Muscle of leg (tissue), 16 donors: ENCODE results near the gene CLIC4. TPM values are rescaled to one million over a fixed set of nuclear protein-coding genes. Genes with fewer than 3 reads are reported as not detected.
A peak's percentile ranks its signal among the peaks of the same experiment; 100 is the strongest.
"Not testable (repeated sequence)": the region's sequence is repeated elsewhere in the genome, so short reads cannot be mapped to it uniquely, and the experiment has no call there.

Experiments
- DNase-seq: peaks from one replicate; pipeline ENCODE4 v3.0.0; 2013
- H3K27ac ChIP-seq: one replicate; pipeline ENCODE4 v1.5.1; 2013; ENCODE audit warnings: mild to moderate bottlenecking, low read length, control low read depth
- H3K27me3 ChIP-seq: one replicate; pipeline ENCODE4 v1.6.1; 2013; ENCODE audit warnings: low read length; ENCODE audit not compliant: control insufficient read depth, insufficient read depth
- H3K36me3 ChIP-seq: one replicate; pipeline ENCODE4 v1.6.1; 2013; ENCODE audit warnings: low read length; ENCODE audit not compliant: control insufficient read depth, insufficient read depth
- H3K4me1 ChIP-seq: one replicate; pipeline ENCODE4 v1.6.1; 2013; ENCODE audit warnings: low read length; ENCODE audit not compliant: control insufficient read depth, insufficient read depth
- H3K4me3 ChIP-seq: one replicate; pipeline ENCODE4 v1.5.1; 2013; ENCODE audit warnings: low read length, control low read depth
- H3K9me3 ChIP-seq: replicated peaks from 2 replicates; pipeline ENCODE4 v1.6.1; 2013; ENCODE audit warnings: low read depth, low read length; ENCODE audit not compliant: control insufficient read depth
- WGBS: methylation state at CpG from one replicate; pipeline ENCODE4 v1.1.5; 2013; ENCODE audit warnings: missing lambda C conversion rate; ENCODE audit not compliant: insufficient coverage; 5-methylcytosine and 5-hydroxymethylcytosine counted together
- long read RNA-seq, 11 donors: transcript quantifications; one replicate each; lab custom pipeline, GENCODE V29; 2026
- polyA plus RNA-seq, 8 donors: library from polyadenylated mRNA; unstranded; fragments of 120-200 nt; gene quantifications; one replicate each; pipeline versions ENCODE4 v1.2.1 to v1.2.3, GENCODE V29; 2013; ENCODE audit warnings: inconsistent platforms in 1 of 8, low replicate concordance in 1 of 8; ENCODE audit not compliant: insufficient read length in 8 of 8, insufficient read depth in 1 of 8
- total RNA-seq: library from RNA; stranded (reverse); fragments of 120-200 nt; gene quantifications from one replicate; pipeline ENCODE4 v1.2.4, GENCODE V29; 2013

Gene CLIC4
- total RNA-seq = 104 TPM
- 100 to 1,000 TPM; 103 to 173 (median 132) TPM for polyA plus RNA-seq
- long read RNA-seq, donor 1, full-length matches to known transcripts = 15 of 15 reads
- long read RNA-seq, donor 1, partial matches to known transcripts = 0 of 15 reads
- long read RNA-seq, donor 1, other reads (novel, unspliced or antisense) = 0 of 15 reads
- long read RNA-seq, donor 2, full-length matches to known transcripts = 3 of 3 reads
- long read RNA-seq, donor 2, partial matches to known transcripts = 0 of 3 reads
- long read RNA-seq, donor 2, other reads (novel, unspliced or antisense) = 0 of 3 reads
- long read RNA-seq, donor 3, full-length matches to known transcripts = 38 of 49 reads
- long read RNA-seq, donor 3, partial matches to known transcripts = 11 of 49 reads
- long read RNA-seq, donor 3, other reads (novel, unspliced or antisense) = 0 of 49 reads
- long read RNA-seq, donor 4, full-length matches to known transcripts = 21 of 44 reads
- long read RNA-seq, donor 4, partial matches to known transcripts = 23 of 44 reads
- long read RNA-seq, donor 4, other reads (novel, unspliced or antisense) = 0 of 44 reads
- long read RNA-seq, donor 5, full-length matches to known transcripts = 76 of 166 reads
- long read RNA-seq, donor 5, partial matches to known transcripts = 90 of 166 reads
- long read RNA-seq, donor 5, other reads (novel, unspliced or antisense) = 0 of 166 reads
- long read RNA-seq, donor 6, full-length matches to known transcripts = 47 of 69 reads
- long read RNA-seq, donor 6, partial matches to known transcripts = 22 of 69 reads
- long read RNA-seq, donor 6, other reads (novel, unspliced or antisense) = 0 of 69 reads
- long read RNA-seq, donor 7, full-length matches to known transcripts = 42 of 75 reads
- long read RNA-seq, donor 7, partial matches to known transcripts = 33 of 75 reads
- long read RNA-seq, donor 7, other reads (novel, unspliced or antisense) = 0 of 75 reads
- long read RNA-seq, donor 8, full-length matches to known transcripts = 31 of 45 reads
- long read RNA-seq, donor 8, partial matches to known transcripts = 14 of 45 reads
- long read RNA-seq, donor 8, other reads (novel, unspliced or antisense) = 0 of 45 reads
- long read RNA-seq, donor 9, full-length matches to known transcripts = 21 of 54 reads
- long read RNA-seq, donor 9, partial matches to known transcripts = 33 of 54 reads
- long read RNA-seq, donor 9, other reads (novel, unspliced or antisense) = 0 of 54 reads
- long read RNA-seq, donor 10, full-length matches to known transcripts = 49 of 71 reads
- long read RNA-seq, donor 10, partial matches to known transcripts = 22 of 71 reads
- long read RNA-seq, donor 10, other reads (novel, unspliced or antisense) = 0 of 71 reads
- long read RNA-seq, donor 11, full-length matches to known transcripts = 34 of 48 reads
- long read RNA-seq, donor 11, partial matches to known transcripts = 14 of 48 reads
- long read RNA-seq, donor 11, other reads (novel, unspliced or antisense) = 0 of 48 reads

DNA sequence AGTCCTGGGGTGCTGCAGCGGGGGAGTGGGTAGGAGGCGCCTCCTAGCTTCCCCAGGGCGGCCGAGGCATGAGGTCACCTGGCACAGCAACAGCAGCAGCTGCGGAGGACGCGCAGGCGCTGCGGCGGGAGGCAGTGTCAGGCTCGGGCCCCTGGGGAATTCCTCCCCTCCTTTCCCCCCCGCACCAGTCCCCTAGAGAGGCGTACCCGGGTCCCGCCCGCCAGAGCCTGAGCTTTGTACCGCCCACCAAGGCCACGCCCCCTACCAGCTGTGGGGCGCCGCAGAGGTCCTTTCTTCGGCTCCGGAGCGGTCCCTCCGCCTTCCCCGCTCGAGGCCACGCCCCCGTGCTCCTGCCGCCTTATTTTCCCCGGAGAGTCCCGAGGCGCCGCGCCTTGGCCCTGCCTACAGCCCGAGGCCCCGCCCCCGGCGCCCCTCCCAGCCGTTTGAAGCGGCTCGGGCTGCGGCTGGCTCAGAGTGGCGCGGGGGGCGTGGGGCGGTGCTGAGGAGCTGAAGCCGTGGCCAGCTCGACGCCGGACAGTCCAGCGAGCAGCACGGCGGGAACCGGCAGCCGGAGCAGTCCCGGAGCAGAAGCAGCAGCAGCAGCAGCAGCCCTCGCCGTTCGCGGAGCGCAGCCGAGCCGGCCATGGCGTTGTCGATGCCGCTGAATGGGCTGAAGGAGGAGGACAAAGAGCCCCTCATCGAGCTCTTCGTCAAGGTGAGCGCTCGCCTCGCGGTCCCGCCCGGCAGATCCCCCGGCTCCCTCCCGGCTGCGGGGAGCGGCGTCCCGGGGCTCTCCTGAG, at the start of gene CLIC4:
Gene CLIC4 (plus strand): TSS at position 537 of the 800 bp plus-strand sequence. CDS start 107 bp downstream, at position 644.
- under 1% methylated on average over 78 of the region's 80 CpGs for WGBS
- no peaks in the 10 kb centered on the region for H3K9me3 ChIP-seq
- no peaks in the 10 kb centered on the region for H3K36me3 ChIP-seq
- no peaks in the 10 kb centered on the region for H3K27me3 ChIP-seq
- H3K4me3 ChIP-seq = peak within 1 kb of the TSS; percentile 62
- peak within 1 kb of the TSS; percentile 92 for H3K27ac ChIP-seq
- H3K4me1 ChIP-seq = peaks cover 16% of the 10 kb centered on the region
- peak; percentile 99 for DNase-seq

DNA sequence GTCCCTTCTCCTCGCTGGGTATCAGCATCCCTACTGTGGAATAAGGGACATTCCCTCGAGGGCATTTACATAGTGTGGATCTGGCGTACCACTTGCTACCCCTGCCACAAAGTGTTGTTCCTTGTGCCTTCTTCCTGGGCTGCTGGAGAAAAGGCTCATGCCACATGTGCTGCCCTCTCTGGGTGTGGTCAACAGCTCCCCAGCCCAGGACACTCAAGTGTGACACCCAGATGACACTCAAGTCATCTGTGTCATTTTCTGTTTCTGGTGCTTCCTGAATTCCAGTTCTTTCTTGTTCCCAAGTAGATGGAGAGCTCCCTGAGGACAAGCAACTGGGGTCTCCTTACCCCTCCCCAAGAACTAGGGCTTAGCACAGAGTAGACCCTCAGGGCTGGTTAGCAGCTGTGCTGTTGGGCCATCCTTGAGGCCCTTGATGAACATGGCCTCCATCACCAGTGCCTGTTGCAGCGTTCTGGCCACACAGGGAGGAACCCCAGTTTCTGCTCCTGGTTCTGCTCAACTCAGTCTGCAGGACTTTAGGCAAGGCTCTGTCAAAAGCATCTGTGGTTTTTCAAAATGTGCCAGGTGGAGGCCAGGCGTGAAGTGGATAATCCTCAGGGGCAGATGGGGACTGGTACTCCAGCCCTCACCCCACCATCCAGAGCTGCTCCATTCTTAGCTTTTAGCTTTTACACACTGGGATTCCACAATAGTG, 49.0 kb upstream of the CLIC4 start:
- H3K36me3 ChIP-seq = no peaks in the 10 kb centered on the region
- no peak overlapping the region for H3K4me3 ChIP-seq
- WGBS = 90% methylated on average over 4 of the region's 5 CpGs
- H3K27me3 ChIP-seq = no peaks in the 10 kb centered on the region
- peaks cover 43% of the 10 kb centered on the region for H3K4me1 ChIP-seq
- no peak for DNase-seq
- no peaks in the 10 kb centered on the region for H3K9me3 ChIP-seq
- H3K27ac ChIP-seq = peak overlapping the region; percentile 9

DNA sequence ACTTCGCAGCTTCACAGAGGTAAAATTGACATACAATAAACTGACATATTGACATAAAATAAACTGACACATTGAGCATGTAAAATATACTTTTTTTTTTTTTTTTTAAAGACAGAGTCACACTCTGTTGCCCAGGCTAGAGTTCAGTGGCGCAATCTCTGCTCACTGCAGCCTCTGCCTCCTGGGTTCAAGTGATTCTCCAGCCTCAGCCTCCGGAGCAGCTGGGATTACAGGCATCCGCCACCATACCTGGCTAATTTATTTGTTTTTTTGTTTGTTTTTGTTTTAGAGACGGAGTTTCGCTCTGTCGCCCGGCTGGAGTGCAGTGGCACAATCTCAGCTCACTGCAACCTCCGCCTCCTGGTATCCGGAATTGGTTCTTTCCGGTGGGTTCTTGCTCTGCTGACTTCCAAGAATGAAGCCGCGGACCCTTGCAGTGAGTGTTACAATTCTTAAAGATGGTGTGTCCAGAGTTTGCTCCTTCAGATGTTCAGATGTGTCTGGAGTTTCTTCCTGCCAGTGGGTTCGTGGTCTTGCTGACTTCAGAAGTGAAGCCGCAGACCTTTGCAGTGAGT, 48.4 kb upstream of the CLIC4 start:
- peaks cover 44% of the 10 kb centered on the region for H3K4me1 ChIP-seq
- no peak for DNase-seq
- H3K9me3 ChIP-seq = no peaks in the 10 kb centered on the region
- WGBS = 92% methylated on average over 11 of the region's 15 CpGs
- no peak overlapping the region for H3K27ac ChIP-seq
- H3K4me3 ChIP-seq = no peak overlapping the region
- H3K36me3 ChIP-seq = no peaks in the 10 kb centered on the region
- no peaks in the 10 kb centered on the region for H3K27me3 ChIP-seq

DNA sequence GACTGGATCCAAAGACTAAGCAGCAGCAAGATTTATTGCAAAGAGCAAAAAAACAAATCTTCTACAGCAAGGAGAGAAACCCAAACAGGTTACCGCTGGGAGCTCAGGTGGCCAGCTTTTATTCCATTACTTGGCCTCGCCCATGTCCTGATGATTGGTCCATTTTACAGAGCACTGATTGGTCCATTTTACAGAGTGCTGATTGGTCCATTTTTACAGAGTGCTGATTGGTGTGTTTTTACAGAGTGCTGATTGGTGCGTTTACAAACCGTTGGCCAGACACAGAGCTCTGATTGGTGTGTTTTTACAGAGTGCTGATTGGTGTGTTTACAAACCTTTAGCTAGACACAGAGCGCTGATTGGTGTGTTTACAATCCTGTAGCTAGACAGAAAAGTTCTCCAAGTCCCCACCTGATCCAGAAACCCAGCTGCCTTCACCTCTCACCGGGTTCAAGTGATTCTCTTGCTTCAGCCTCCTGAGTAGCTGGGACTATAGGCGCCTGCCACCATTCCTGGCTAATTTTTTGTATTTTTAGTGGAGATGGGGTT, 47.7 kb upstream of the CLIC4 start:
- H3K4me3 ChIP-seq, H3K9me3 ChIP-seq, H3K36me3 ChIP-seq, H3K27me3 ChIP-seq, H3K27ac ChIP-seq, DNase-seq: not testable (repeated sequence)
- H3K4me1 ChIP-seq = peaks cover 50% of the 10 kb centered on the region
- 88% methylated on average over 5 of the region's 7 CpGs for WGBS

- DNase-seq, H3K4me3 ChIP-seq, H3K27me3 ChIP-seq, H3K36me3 ChIP-seq, H3K27ac ChIP-seq, H3K9me3 ChIP-seq: not testable (repeated sequence)
- H3K4me1 ChIP-seq = peaks cover 56% of the 10 kb centered on the region
- 92% methylated on average over 6 of the region's 8 CpGs for WGBS
These were observed 46.9 kb upstream of the CLIC4 start for GRCh38 chr1:24698326-24698725.

- WGBS = 73% methylated on average over 5 of the region's 7 CpGs
- no peak overlapping the region for H3K4me3 ChIP-seq
- H3K27ac ChIP-seq = peak overlapping the region; percentile 15
- no peaks in the 10 kb centered on the region for H3K27me3 ChIP-seq
- H3K9me3 ChIP-seq = no peaks in the 10 kb centered on the region
- H3K36me3 ChIP-seq = no peaks in the 10 kb centered on the region
- DNase-seq = peak; percentile 41
- peaks cover 51% of the 10 kb centered on the region for H3K4me1 ChIP-seq
These were observed 45.6 kb upstream of the CLIC4 start for GRCh38 chr1:24699628-24700027.

DNA sequence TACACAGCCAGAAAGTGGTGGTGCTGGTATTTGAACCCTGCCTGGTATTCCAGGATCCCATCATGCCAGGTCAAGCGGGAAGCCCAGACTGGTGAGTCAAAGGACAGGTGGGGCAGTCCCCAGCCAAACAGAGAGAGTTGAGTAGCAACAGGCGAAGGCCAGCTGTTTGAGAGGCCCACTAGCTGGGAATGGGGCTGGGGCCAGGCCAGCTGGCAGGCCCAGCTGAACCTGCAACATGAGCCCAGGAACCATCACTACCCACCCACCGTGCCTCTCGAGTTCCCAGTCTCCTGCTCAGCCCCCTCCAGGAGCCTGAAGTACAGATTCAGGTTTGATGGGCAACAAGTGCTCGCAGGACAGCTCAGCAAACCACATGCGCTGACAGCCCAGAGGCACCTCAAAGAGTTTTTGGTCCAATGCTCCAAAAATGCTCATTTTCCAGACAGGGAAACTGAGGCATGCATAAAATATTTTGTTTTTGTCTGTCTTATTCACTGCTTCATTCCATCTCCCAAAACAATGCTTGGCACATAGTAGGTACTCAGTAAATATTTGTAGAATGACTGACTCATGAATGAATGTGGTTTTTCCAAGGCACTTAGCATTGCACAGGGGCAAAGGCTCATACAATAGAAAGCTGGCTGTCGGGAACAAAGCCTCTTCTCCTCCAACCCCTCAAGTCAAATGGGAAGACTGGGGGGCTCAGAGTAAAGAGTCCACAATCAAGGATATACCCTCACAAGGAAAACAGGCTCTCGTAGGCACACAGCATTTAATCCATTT, 42.5 kb upstream of the CLIC4 start:
- H3K27me3 ChIP-seq = no peaks in the 10 kb centered on the region
- H3K36me3 ChIP-seq = no peaks in the 10 kb centered on the region
- peaks cover 47% of the 10 kb centered on the region for H3K4me1 ChIP-seq
- DNase-seq = peak; percentile 90
- H3K4me3 ChIP-seq = no peak overlapping the region
- H3K9me3 ChIP-seq = no peaks in the 10 kb centered on the region
- WGBS = 51% methylated on average over 5 of the region's 8 CpGs
- peak overlapping the region; percentile 76 for H3K27ac ChIP-seq
